HG03066 (cell line): Measurements from ENCODE around the gene VAMP5.

Source experiments
- ATAC-seq: cut with Tn5 transposase; IDR thresholded peaks from one replicate; pipeline ENCODE4 v1.9.1; 2021; ENCODE audit warnings: low read depth; ENCODE audit not compliant: unreplicated experiment

The VAMP5 gene

GRCh38 chr2:85619617-85620016 is 35.4 kb downstream of the VAMP5 start:
- no peak for ATAC-seq

GRCh38 chr2:85621338-85621737 is 37.1 kb downstream of the VAMP5 start:
- no peak for ATAC-seq

GRCh38 chr2:85623991-85624390 is 39.8 kb downstream of the VAMP5 start:
- no peak for ATAC-seq

GRCh38 chr2:85628658-85629057 is 44.4 kb downstream of the VAMP5 start:
- no peak for ATAC-seq

- no peak for ATAC-seq
Measured at GRCh38 chr2:85631316-85631715, 47.1 kb downstream of the VAMP5 start.

GRCh38 chr2:85635011-85635410 is 50.8 kb downstream of the VAMP5 start:
- no peak for ATAC-seq

- ATAC-seq = no peak
Measured at GRCh38 chr2:85635636-85636035, 51.4 kb downstream of the VAMP5 start.

- no peak for ATAC-seq
Measured at GRCh38 chr2:85642725-85643124, 58.5 kb downstream of the VAMP5 start.
